Left lung (tissue), 10 donors: ENCODE results near the gene CDKN2B. TPM values are rescaled to one million over a fixed set of nuclear protein-coding genes. Genes with fewer than 3 reads are reported as not detected.
A peak's percentile ranks its signal among the peaks of the same experiment; 100 is the strongest.

Experiments
- ATAC-seq: fragments of 200-7000 bp; cut with Tn5 transposase; one replicate; pipeline ENCODE4 v1.9.1; 2020; ENCODE audit warnings: moderate library complexity
- DNase-seq, 4 donors: peaks; one replicate each; pipeline ENCODE4 v3.0.0-alpha.2; 2013 to 2020
- H3K27ac ChIP-seq, 2 donors: fragments of 200-600 bp; sonication (generic) in 1 of 2; one replicate each; pipeline versions ENCODE4 v1.5.0 to v1.8.0; 2020 to 2021
- H3K27me3 ChIP-seq, 2 donors: fragments of 200-600 bp; sonication (generic) in 1 of 2; one replicate each; pipeline versions ENCODE4 v1.5.0 to v1.8.0; 2020 to 2021
- H3K36me3 ChIP-seq, 2 donors: fragments of 200-600 bp; sonication (generic) in 1 of 2; one replicate each; pipeline versions ENCODE4 v1.5.0 to v1.8.0; 2020 to 2021
- H3K4me1 ChIP-seq, 2 donors: fragments of 200-600 bp; one replicate each; pipeline ENCODE4 v1.8.0; 2021
- H3K4me3 ChIP-seq, 2 donors: fragments of 200-600 bp; sonication (generic) in 1 of 2; one replicate each; pipeline versions ENCODE4 v1.5.0 to v1.8.0; 2020 to 2021; ENCODE audit warnings: mild to moderate bottlenecking in 1 of 2
- H3K9me3 ChIP-seq, 2 donors: fragments of 200-600 bp; sonication (generic) in 1 of 2; one replicate each; pipeline versions ENCODE4 v1.5.0 to v1.8.0; 2020 to 2021
- CTCF ChIP-seq, 2 donors: fragments of 200-600 bp; sonication (generic) in 1 of 2; IDR thresholded peaks; one replicate each; pipeline versions ENCODE4 v1.5.0 to v1.8.0; 2021; ENCODE audit warnings: antibody characterized with exemption in 2 of 2
- intact Hi-C, 2 donors: fragments of 100-400 bp; cut with DNase I; formaldehyde crosslinking; loops; one replicate each; pipeline versions ENCODE4 v1.11.2 to v1.14.2; 2022
- polyA plus RNA-seq, 6 donors: library from polyadenylated mRNA; unstranded; fragments of 120-200 nt; gene quantifications; one replicate each; pipeline ENCODE4 v1.2.1, GENCODE V29; 2013; ENCODE audit not compliant: insufficient read length in 6 of 6
- total RNA-seq, 2 donors: library from RNA; stranded (reverse); fragmentation: NEBNext Ultra II Directional; extraction: Animal tissue kit (Norgen Biotek cat#: 25700); gene quantifications; one replicate each; pipeline ENCODE4 v1.2.1, GENCODE V29; 2021
- donor health status: DM: no; HTN: yes; CAD: no.
- donor health status: DM: no; HTN: no; CAD: no.

The CDKN2B gene
- total and polyA plus RNA-seq, 8 donors: 0.06 to 75.6 (median 0.14) TPM; not detected in 1

- intact Hi-C loops: no loop called here
- Histone ChIP-seq H3K27ac (no peak overlapping the region), H3K36me3 (no peaks in the 10 kb centered on the region), H3K27me3 (peaks cover 9 to 79% of the 10 kb centered on the region in 2 donors), H3K9me3 (no peaks in the 10 kb centered on the region), H3K4me3 (no peak overlapping the region), H3K4me1 (peaks cover 4 to 17% of the 10 kb centered on the region in 2 donors)
- ATAC-seq: no peak
- no peak for TF ChIP-seq CTCF (IDR thresholded peaks at IDR 0.05)
- no peak for DNase-seq
These were observed 11.1 kb downstream of the CDKN2B start for GRCh38 chr9:21998026-21998425.

GRCh38 chr9:21997480-21997879, 11.6 kb downstream of the CDKN2B start:
- no peak for TF ChIP-seq CTCF (IDR thresholded peaks at IDR 0.05)
- Histone ChIP-seq H3K27ac (no peak overlapping the region), H3K27me3 (peaks cover 4 to 79% of the 10 kb centered on the region in 2 donors), H3K4me1 (peaks cover 4 to 17% of the 10 kb centered on the region in 2 donors), H3K9me3 (no peaks in the 10 kb centered on the region), H3K4me3 (no peak overlapping the region), H3K36me3 (no peaks in the 10 kb centered on the region)
- ATAC-seq (no peak), DNase-seq (no peak)
- intact Hi-C loops: no loop called here

- Histone ChIP-seq H3K9me3 (no peaks in the 10 kb centered on the region), H3K36me3 (no peaks in the 10 kb centered on the region), H3K4me3 (no peak overlapping the region), H3K4me1 (peaks cover 4 to 17% of the 10 kb centered on the region in 2 donors), H3K27ac (no peak overlapping the region), H3K27me3 (peaks cover 6 to 79% of the 10 kb centered on the region in 2 donors)
- no peak for TF ChIP-seq CTCF (IDR thresholded peaks at IDR 0.05)
- no peak for ATAC-seq
- DNase-seq: no peak
- intact Hi-C loops: no loop called here
These were observed 12.2 kb downstream of the CDKN2B start for GRCh38 chr9:21996858-21997257.

GRCh38 chr9:21996438-21996837, 12.7 kb downstream of the CDKN2B start:
- no peak overlapping the region for H3K4me3 ChIP-seq
- TF ChIP-seq CTCF (IDR thresholded peaks at IDR 0.05): no peak
- no peaks in the 10 kb centered on the region for H3K9me3 ChIP-seq
- intact Hi-C loops: no loop called here
- peaks cover 10 to 79% of the 10 kb centered on the region in 2 donors for H3K27me3 ChIP-seq
- H3K27ac ChIP-seq: no peak overlapping the region
- H3K36me3 ChIP-seq: no peaks in the 10 kb centered on the region
- H3K4me1 ChIP-seq: peaks cover 4 to 17% of the 10 kb centered on the region in 2 donors
- DNase-seq (no peak), ATAC-seq (no peak)

GRCh38 chr9:21995666-21996398, 13.3 kb downstream of the CDKN2B start:
- peak; percentile 31 to 91 (median 53) for DNase-seq
- peak; percentile 78 for ATAC-seq
- no peak for TF ChIP-seq CTCF (IDR thresholded peaks at IDR 0.05)
- Histone ChIP-seq H3K36me3 (no peaks in the 10 kb centered on the region), H3K4me3 (peak overlapping the region; percentile 90 to 97), H3K27me3 (peaks cover 16 to 79% of the 10 kb centered on the region in 2 donors), H3K4me1 (peaks cover 4 to 17% of the 10 kb centered on the region in 2 donors), H3K27ac (peak overlapping the region in 1 of 2 donors; percentile 94), H3K9me3 (no peaks in the 10 kb centered on the region)
- intact Hi-C loops: no loop called here
